Prostate gland (tissue), 2 donors: ENCODE measurements around the gene NPC1. TPM values are rescaled to one million over a fixed set of nuclear protein-coding genes. Genes with fewer than 3 reads are reported as not detected.

Experiments used
- DNase-seq: peaks from one replicate; pipeline ENCODE4 v3.0.0-alpha.2; 2019; ENCODE audit warnings: low spot score
- H3K27ac ChIP-seq, 2 donors: fragments of 200-600 bp; sonication (generic); 2 replicates each; pipeline ENCODE4 v1.5.1; 2017 to 2019
- H3K27me3 ChIP-seq: fragments of 200-600 bp; sonication (generic); replicated peaks from 2 replicates; pipeline ENCODE4 v1.5.1; 2019; ENCODE audit not compliant: insufficient read depth
- H3K36me3 ChIP-seq, 2 donors: fragments of 200-600 bp; sonication (generic); 1 replicate in 1 of 2; 2 replicates in 1 of 2; pipeline versions ENCODE4 v1.5.1 to v1.8.1; 2017 to 2019
- H3K4me1 ChIP-seq: fragments of 200-600 bp; sonication (generic); replicated peaks from 2 replicates; pipeline ENCODE4 v1.5.1; 2019
- H3K4me3 ChIP-seq, 2 donors: fragments of 200-600 bp; sonication (generic); 2 replicates each; pipeline ENCODE4 v1.5.1; 2017 to 2019
- H3K9me3 ChIP-seq: fragments of 200-600 bp; sonication (generic); 2 replicates; pipeline ENCODE4 v1.5.1; 2017
- CTCF ChIP-seq, 4 experiments: fragments of 200-600 bp in 2 of 4; fragments of 450-650 bp in 2 of 4; sonication (generic) in 2 of 4; IDR thresholded peaks; 1 replicate in 3 of 4; 2 replicates in 1 of 4; pipeline ENCODE4 v1.5.1; 2016 to 2019; ENCODE audit warnings: antibody characterized with exemption in 4 of 4, mild to moderate bottlenecking in 2 of 4, moderate library complexity in 2 of 4
- POLR2A ChIP-seq: fragments of 450-650 bp; IDR thresholded peaks from one replicate; pipeline ENCODE4 v1.6.1; 2016; ENCODE audit warnings: antibody characterized with exemption, mild to moderate bottlenecking
- POLR2AphosphoS5 ChIP-seq: sonication (generic); formaldehyde crosslinking; IDR thresholded peaks from one replicate; pipeline ENCODE4 v1.6.1; 2017; ENCODE audit warnings: antibody characterized with exemption
- WGBS: methylation state at CpG from one replicate; pipeline ENCODE4 v1.1.5; 2018; 5-methylcytosine and 5-hydroxymethylcytosine counted together
- intact Hi-C: fragments of 100-400 bp; cut with DNase I; formaldehyde crosslinking; loops from one replicate; pipeline ENCODE4 v1.14.2; 2022
- total RNA-seq, 2 donors: library from RNA; depleted of rRNA; stranded (reverse); fragments of >200 nt; gene quantifications; one replicate each; pipeline ENCODE4 v1.1.0, GENCODE V29; 2016

NPC1 gene
- total RNA-seq, 2 donors from 2014 or later, result 32.0 to 63.5 TPM

- H3K36me3 ChIP-seq, result peaks cover 0 to 15% of the 10 kb centered on the region in 2 donors
- H3K27me3 ChIP-seq, result no peaks in the 10 kb centered on the region
- no peak overlapping the region for H3K27ac ChIP-seq
- no peak for TF ChIP-seq POLR2A
- TF ChIP-seq POLR2AphosphoS5, result no peak
- no peak for TF ChIP-seq CTCF (IDR thresholded peaks at IDR 0.05)
- intact Hi-C loops, result no loop called here
- no peak for DNase-seq
- H3K4me1 ChIP-seq, result no peaks in the 10 kb centered on the region
- no peaks in the 10 kb centered on the region for H3K9me3 ChIP-seq
- WGBS, result 69% methylated on average over 3 of the region's 3 CpGs
- H3K4me3 ChIP-seq, result no peak overlapping the region
These were observed 56.7 kb downstream of the NPC1 start for GRCh38 chr18:23529604-23530003.

GRCh38 chr18:23528580-23529472 is 57.5 kb downstream of the NPC1 start:
- H3K27me3 ChIP-seq, result no peaks in the 10 kb centered on the region
- H3K4me1 ChIP-seq, result no peaks in the 10 kb centered on the region
- H3K9me3 ChIP-seq, result no peaks in the 10 kb centered on the region
- no peak for TF ChIP-seq POLR2AphosphoS5
- TF ChIP-seq POLR2A, result no peak
- TF ChIP-seq CTCF (IDR thresholded peaks at IDR 0.05), result no peak
- DNase-seq, result no peak
- intact Hi-C loops, result no loop called here
- peaks cover 0 to 8% of the 10 kb centered on the region in 2 donors for H3K36me3 ChIP-seq
- no peak overlapping the region for H3K4me3 ChIP-seq
- 83% methylated on average over 20 of the region's 20 CpGs for WGBS
- no peak overlapping the region for H3K27ac ChIP-seq

- no peaks in the 10 kb centered on the region for H3K27me3 ChIP-seq
- peaks cover 0 to 8% of the 10 kb centered on the region in 2 donors for H3K36me3 ChIP-seq
These were observed 59.7 kb downstream of the NPC1 start for GRCh38 chr18:23526501-23527063.

GRCh38 chr18:23524213-23524707 is 62.0 kb downstream of the NPC1 start:
- Histone ChIP-seq H3K27me3 (no peaks in the 10 kb centered on the region), H3K4me3 (no peak overlapping the region), H3K9me3 (no peaks in the 10 kb centered on the region), H3K4me1 (no peaks in the 10 kb centered on the region), H3K36me3 (peaks cover 3 to 6% of the 10 kb centered on the region in 2 donors), H3K27ac (no peak overlapping the region)
- no peak for DNase-seq
- intact Hi-C loops, result no loop called here
- 86% methylated on average over 14 of the region's 14 CpGs for WGBS
- TF ChIP-seq POLR2A (no peak), POLR2AphosphoS5 (no peak), CTCF (IDR thresholded peaks at IDR 0.05) (no peak)

More at GRCh38 chr18:23526501-23527063, 59.7 kb downstream of the NPC1 start:
- no peak overlapping the region for H3K27ac ChIP-seq
- TF ChIP-seq POLR2AphosphoS5, result no peak
- no peak for TF ChIP-seq POLR2A
- no peak for TF ChIP-seq CTCF (IDR thresholded peaks at IDR 0.05)
- no peak for DNase-seq
- no peaks in the 10 kb centered on the region for H3K9me3 ChIP-seq
- intact Hi-C loops, result no loop called here
- 52% methylated on average over 5 of the region's 5 CpGs for WGBS
- H3K4me1 ChIP-seq, result no peaks in the 10 kb centered on the region
- H3K4me3 ChIP-seq, result no peak overlapping the region
